Activated B cell treated with CpG ODN at 0.5 μM for 24 hours (primary cell): ENCODE data around the gene POU4F2. TPM values are rescaled to one million over a fixed set of nuclear protein-coding genes. Genes with fewer than 3 reads are reported as not detected.
"Not testable (repeated sequence)": the region's sequence is repeated elsewhere in the genome, so short reads cannot be mapped to it uniquely, and the experiment has no call there.

Experiments
- ATAC-seq: fragments of 200-7000 bp; cut with Tn5 transposase; one replicate; pipeline ENCODE4 v1.10.0; 2021; ENCODE audit warnings: low read depth, mild to moderate bottlenecking, moderate library complexity
- CTCF ChIA-PET: fragments of 350-600 bp; sonication (Branson Sonifier 250); formaldehyde crosslinking; loops from one replicate; lab custom pipeline; 2021; ENCODE audit warnings: antibody characterized with exemption; lab: Charles Lee
- POLR2A ChIA-PET: fragments of 350-600 bp; sonication (Branson Sonifier 250); formaldehyde crosslinking; loops from one replicate; lab custom pipeline; 2021; ENCODE audit warnings: antibody characterized with exemption; lab: Charles Lee
- DNase-seq: peaks from one replicate; pipeline ENCODE4 v3.0.0; 2022
- H3K27ac Mint-ChIP-seq: one replicate; pipeline ENCODE4 v1.8.0; 2020; ENCODE audit warnings: mixed read lengths
- H3K27me3 Mint-ChIP-seq: one replicate; pipeline ENCODE4 v1.8.0; 2021; ENCODE audit warnings: mixed read lengths
- H3K36me3 Mint-ChIP-seq: one replicate; pipeline ENCODE4 v1.8.0; 2021; ENCODE audit warnings: low read depth, mixed read lengths
- H3K4me1 Mint-ChIP-seq: one replicate; pipeline ENCODE4 v1.8.0; 2021; ENCODE audit warnings: mixed read lengths
- H3K4me3 Mint-ChIP-seq: one replicate; pipeline ENCODE4 v1.8.0; 2020; ENCODE audit warnings: mild to moderate bottlenecking, mixed read lengths
- H3K9me3 Mint-ChIP-seq: one replicate; pipeline ENCODE4 v1.8.0; 2020; ENCODE audit warnings: mixed read lengths
- CTCF ChIP-seq: fragments of 200-600 bp; IDR thresholded peaks from one replicate; pipeline ENCODE4 v1.8.0; 2022; ENCODE audit warnings: antibody characterized with exemption, mild to moderate bottlenecking
- intact Hi-C: fragments of 100-400 bp; cut with micrococcal nuclease; formaldehyde crosslinking; loops from one replicate; pipeline ENCODE4 v1.15.1; 2024
- total RNA-seq: library from RNA; stranded (reverse); gene quantifications from 2 replicates; pipeline ENCODE4 v1.2.3, GENCODE V29; 2022

POU4F2 gene
- total RNA-seq, 1 donor from 2014 or later, result not detected

- no peaks in the 10 kb centered on the region for H3K36me3 Mint-ChIP-seq
- H3K27me3 Mint-ChIP-seq, result peaks cover 69% of the 10 kb centered on the region
- intact Hi-C loops, result no loop called here
- ChIA-PET POLR2A (no interaction called here), CTCF (no interaction called here)
- H3K4me3 Mint-ChIP-seq, result no peak overlapping the region
- ATAC-seq, result no peak
- TF ChIP-seq CTCF, result no peak
- no peaks in the 10 kb centered on the region for H3K9me3 Mint-ChIP-seq
- H3K4me1 Mint-ChIP-seq, result peaks cover 9% of the 10 kb centered on the region
- no peak for DNase-seq
- H3K27ac Mint-ChIP-seq, result no peak overlapping the region
Observed at GRCh38 chr4:146655521-146655856, 16.8 kb downstream of the POU4F2 start.

GRCh38 chr4:146661367-146661766, 22.7 kb downstream of the POU4F2 start:
- CTCF ChIA-PET, result no interaction called here
- POLR2A ChIA-PET, result no interaction called here
- peaks cover 27% of the 10 kb centered on the region for H3K27me3 Mint-ChIP-seq
- H3K36me3 Mint-ChIP-seq, result no peaks in the 10 kb centered on the region
- no peak for ATAC-seq
- intact Hi-C loops, result no loop called here
- H3K4me1 Mint-ChIP-seq, result no peaks in the 10 kb centered on the region
- no peak overlapping the region for H3K4me3 Mint-ChIP-seq
- TF ChIP-seq CTCF, result no peak
- DNase-seq, result no peak
- H3K9me3 Mint-ChIP-seq, result no peaks in the 10 kb centered on the region
- H3K27ac Mint-ChIP-seq, result no peak overlapping the region

GRCh38 chr4:146663968-146664311, 25.2 kb downstream of the POU4F2 start:
- H3K9me3 Mint-ChIP-seq, H3K4me3 Mint-ChIP-seq, H3K36me3 Mint-ChIP-seq, DNase-seq, H3K4me1 Mint-ChIP-seq, ATAC-seq, intact Hi-C loops, CTCF ChIA-PET, H3K27ac Mint-ChIP-seq: not testable (repeated sequence)
- POLR2A ChIA-PET, result interaction anchor here (0.7 kb wide), 1 partner anchor 245 kb away, joined by 7 read pairs; no protein-coding TSS in a partner anchor
- H3K27me3 Mint-ChIP-seq, result peaks cover 12% of the 10 kb centered on the region

GRCh38 chr4:146674829-146675570, 36.3 kb downstream of the POU4F2 start:
- no peaks in the 10 kb centered on the region for H3K4me1 Mint-ChIP-seq
- TF ChIP-seq CTCF, result no peak
- peaks cover 2% of the 10 kb centered on the region for H3K27me3 Mint-ChIP-seq
- DNase-seq, result no peak
- intact Hi-C loops, result no loop called here
- H3K27ac Mint-ChIP-seq, result no peak overlapping the region
- no peak overlapping the region for H3K4me3 Mint-ChIP-seq
- no peaks in the 10 kb centered on the region for H3K36me3 Mint-ChIP-seq
- ChIA-PET POLR2A (no interaction called here), CTCF (no interaction called here)
- no peak for ATAC-seq
- peaks cover 2% of the 10 kb centered on the region for H3K9me3 Mint-ChIP-seq

Other genes starting within 250 kb of the POU4F2 start
- 14.5 and 16.3 TPM in 2 replicates for gene SLC10A7, start 117.0 kb upstream of the POU4F2 start, total RNA-seq